ENCODE data around the gene DOCK3. TPM values are rescaled to one million over a fixed set of nuclear protein-coding genes. Genes with fewer than 3 reads are reported as not detected.

DOCK3 gene
- total RNA-seq, 4 donors from 2014 or later, result 4.0 to 6.3 (median 5.8) TPM

GRCh38 chr3:51145811-51146585 is 471.3 kb downstream of the DOCK3 start:
- no peak for DNase-seq (ENCODE audit: low spot score in 2 of 2)
- H3K27me3 ChIP-seq, result no peaks in the 10 kb centered on the region
- H3K4me3 ChIP-seq, result no peak overlapping the region
- 84 to 90% methylated on average over 8 of the region's 8 CpGs for WGBS, 2 donors
- H3K4me1 ChIP-seq, result no peaks in the 10 kb centered on the region
- no peak for TF ChIP-seq POLR2A (IDR thresholded peaks at IDR 0.05)
- no peak for TF ChIP-seq CTCF (IDR thresholded peaks at IDR 0.05)
- TF ChIP-seq EP300 (IDR thresholded peaks at IDR 0.05), result no peak
- peaks cover 0 to 10% (median 0%) of the 10 kb centered on the region in 4 donors for H3K9me3 ChIP-seq
- H3K36me3 ChIP-seq, result no peaks in the 10 kb centered on the region
- H3K27ac ChIP-seq, result no peak overlapping the region

GRCh38 chr3:51146781-51147180 is 472.1 kb downstream of the DOCK3 start:
- H3K9me3 ChIP-seq, result peaks cover 0 to 10% (median 0%) of the 10 kb centered on the region in 4 donors
- DNase-seq (ENCODE audit: low spot score in 2 of 2), result no peak
- no peaks in the 10 kb centered on the region for H3K4me1 ChIP-seq
- no peak overlapping the region for H3K27ac ChIP-seq
- no peaks in the 10 kb centered on the region for H3K36me3 ChIP-seq
- WGBS, 2 donors, result 96% methylated on average over 2 of the region's 2 CpGs
- no peak for TF ChIP-seq EP300 (IDR thresholded peaks at IDR 0.05)
- no peak for TF ChIP-seq POLR2A (IDR thresholded peaks at IDR 0.05)
- TF ChIP-seq CTCF (IDR thresholded peaks at IDR 0.05), result no peak
- no peaks in the 10 kb centered on the region for H3K27me3 ChIP-seq
- H3K4me3 ChIP-seq, result no peak overlapping the region

GRCh38 chr3:51156147-51156546 is 481.4 kb downstream of the DOCK3 start:
- Histone ChIP-seq H3K9me3 (no peaks in the 10 kb centered on the region), H3K27ac (no peak overlapping the region), H3K4me3 (no peak overlapping the region), H3K36me3 (no peaks in the 10 kb centered on the region), H3K27me3 (no peaks in the 10 kb centered on the region), H3K4me1 (no peaks in the 10 kb centered on the region)
- WGBS, 2 donors, result 79 to 84% methylated on average over 2 of the region's 2 CpGs
- no peak for DNase-seq (ENCODE audit: low spot score in 2 of 2)
- no peak for TF ChIP-seq POLR2A (IDR thresholded peaks at IDR 0.05)
- no peak for TF ChIP-seq EP300 (IDR thresholded peaks at IDR 0.05)
- no peak for TF ChIP-seq CTCF (IDR thresholded peaks at IDR 0.05)

GRCh38 chr3:51163051-51163450 is 488.3 kb downstream of the DOCK3 start:
- TF ChIP-seq CTCF (IDR thresholded peaks at IDR 0.05) (no peak), EP300 (IDR thresholded peaks at IDR 0.05) (no peak), POLR2A (IDR thresholded peaks at IDR 0.05) (no peak)
- no peaks in the 10 kb centered on the region for H3K27me3 ChIP-seq
- no peaks in the 10 kb centered on the region for H3K4me1 ChIP-seq
- DNase-seq (ENCODE audit: low spot score in 2 of 2), result no peak
- no peak overlapping the region for H3K27ac ChIP-seq
- WGBS, 2 donors, result 55 to 59% methylated on average over 1 of the region's 1 CpG
- no peak overlapping the region for H3K4me3 ChIP-seq
- no peaks in the 10 kb centered on the region for H3K36me3 ChIP-seq
- peaks cover 0 to 2% (median 0%) of the 10 kb centered on the region in 4 donors for H3K9me3 ChIP-seq

GRCh38 chr3:51173518-51174271 is 499.0 kb downstream of the DOCK3 start:
- Histone ChIP-seq H3K4me1 (no peaks in the 10 kb centered on the region), H3K27me3 (no peaks in the 10 kb centered on the region), H3K36me3 (peaks cover 0 to 4% (median 0%) of the 10 kb centered on the region in 3 donors), H3K4me3 (no peak overlapping the region), H3K27ac (no peak overlapping the region), H3K9me3 (peaks cover 0 to 53% (median 10%) of the 10 kb centered on the region in 4 donors)
- no peak for DNase-seq (ENCODE audit: low spot score in 2 of 2)
- 87% methylated on average over 3 of the region's 3 CpGs for WGBS, 2 donors
- TF ChIP-seq POLR2A (IDR thresholded peaks at IDR 0.05), result no peak
- no peak for TF ChIP-seq EP300 (IDR thresholded peaks at IDR 0.05)
- TF ChIP-seq CTCF (IDR thresholded peaks at IDR 0.05), result no peak
